ENCODE measurements around the gene TRIM28. TPM values are rescaled to one million over a fixed set of nuclear protein-coding genes. Genes with fewer than 3 reads are reported as not detected.

The TRIM28 gene
- total RNA-seq, 2 experiments from 2014 or later: 488 to 571 TPM

DNA sequence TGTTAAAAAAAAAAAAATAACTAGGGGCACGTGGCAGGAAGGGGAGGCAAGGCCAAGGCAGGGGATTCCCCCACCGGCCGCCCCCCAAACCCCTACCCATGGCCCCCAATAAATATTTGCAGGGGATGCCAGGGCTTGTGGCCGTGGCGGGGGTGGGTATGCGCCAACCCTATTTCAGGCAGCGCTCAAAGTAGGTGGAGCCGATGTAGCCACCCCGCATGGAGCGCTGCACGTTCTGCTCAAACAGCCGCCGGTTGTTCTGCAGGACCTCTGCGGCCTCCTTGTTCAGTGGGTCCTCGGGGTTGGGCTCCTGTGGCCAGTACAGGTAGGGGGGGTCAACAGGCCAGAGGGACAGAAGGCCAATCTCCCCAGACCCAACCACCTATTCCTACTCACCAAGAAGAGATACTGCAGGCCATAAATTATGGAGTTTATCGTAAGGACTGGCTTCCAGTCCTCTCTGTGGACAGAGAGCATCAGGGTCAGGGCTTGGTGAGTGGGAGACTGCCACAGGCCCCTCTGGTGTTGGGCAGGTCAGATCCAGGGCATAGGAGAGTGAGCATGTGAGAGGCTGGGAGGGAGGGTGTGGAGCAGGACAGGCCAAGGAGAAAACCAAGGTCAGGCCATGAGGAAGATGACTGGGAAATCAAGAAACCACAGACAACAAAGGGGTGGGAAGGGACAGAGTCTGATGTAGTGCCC lies 12.2 kb downstream of the TRIM28 start:
- H3K36me3 Mint-ChIP-seq: peaks cover 42% of the 10 kb centered on the region
- H3K9me3 Mint-ChIP-seq (ENCODE audit: low read depth): no peaks in the 10 kb centered on the region
- CTCF ChIA-PET: interaction anchor here (1.1 to 4.2 kb wide), 5 partner anchors 12 to 90 kb away, joined by 3 to 39 read pairs (median 10); partner anchors contain the start of genes TRIM28, ZBTB45 and ZNF324
- no peak for DNase-seq
- H3K4me3 Mint-ChIP-seq: peak overlapping the region; percentile 95
- peaks cover 67% of the 10 kb centered on the region for H3K4me1 Mint-ChIP-seq
- H3K27ac Mint-ChIP-seq: peak overlapping the region; percentile 96
- H3K27me3 Mint-ChIP-seq: no peaks in the 10 kb centered on the region
- ATAC-seq: no peak

DNA sequence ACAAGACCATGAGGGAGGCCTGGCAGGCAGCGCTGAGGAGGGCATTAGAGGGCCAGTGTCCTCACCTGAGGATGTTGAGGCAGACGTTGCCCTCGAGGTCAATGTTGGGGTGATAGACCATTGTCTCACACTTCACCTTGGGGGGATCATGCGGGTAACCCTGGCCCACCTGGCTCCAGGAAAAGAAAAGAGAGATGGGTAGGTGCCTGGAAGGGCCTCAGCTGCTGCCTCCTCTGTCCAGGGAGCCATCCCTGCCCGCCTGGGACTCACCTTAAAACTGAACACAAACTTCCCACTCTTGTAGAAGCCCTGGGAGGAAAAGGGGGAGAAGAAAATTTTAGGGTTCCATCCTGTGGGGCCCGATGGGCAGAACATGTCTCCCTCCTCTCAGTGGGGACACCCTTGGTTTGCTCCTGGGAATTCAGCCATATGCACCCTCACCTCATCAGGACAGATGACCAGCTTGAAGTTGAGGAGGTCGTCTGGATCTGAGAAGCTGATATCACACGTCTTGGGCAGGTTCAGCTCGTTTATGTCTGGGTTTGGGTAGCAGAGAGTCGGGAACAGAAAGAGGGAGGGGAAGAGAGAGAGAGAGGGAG lies 12.9 kb downstream of the TRIM28 start:
- peak overlapping the region; percentile 96 for H3K27ac Mint-ChIP-seq
- H3K27me3 Mint-ChIP-seq: no peaks in the 10 kb centered on the region
- H3K36me3 Mint-ChIP-seq: peaks cover 38% of the 10 kb centered on the region
- DNase-seq (no peak), ATAC-seq (no peak)
- H3K9me3 Mint-ChIP-seq (ENCODE audit: low read depth): no peaks in the 10 kb centered on the region
- H3K4me1 Mint-ChIP-seq: peaks cover 72% of the 10 kb centered on the region
- CTCF ChIA-PET: interaction anchor here (0.8 to 8.6 kb wide), 2 partner anchors 37 to 43 kb away, joined by 5 to 49 read pairs; partner anchors contain the start of gene ZBTB45
- peak overlapping the region; percentile 95 for H3K4me3 Mint-ChIP-seq

DNA sequence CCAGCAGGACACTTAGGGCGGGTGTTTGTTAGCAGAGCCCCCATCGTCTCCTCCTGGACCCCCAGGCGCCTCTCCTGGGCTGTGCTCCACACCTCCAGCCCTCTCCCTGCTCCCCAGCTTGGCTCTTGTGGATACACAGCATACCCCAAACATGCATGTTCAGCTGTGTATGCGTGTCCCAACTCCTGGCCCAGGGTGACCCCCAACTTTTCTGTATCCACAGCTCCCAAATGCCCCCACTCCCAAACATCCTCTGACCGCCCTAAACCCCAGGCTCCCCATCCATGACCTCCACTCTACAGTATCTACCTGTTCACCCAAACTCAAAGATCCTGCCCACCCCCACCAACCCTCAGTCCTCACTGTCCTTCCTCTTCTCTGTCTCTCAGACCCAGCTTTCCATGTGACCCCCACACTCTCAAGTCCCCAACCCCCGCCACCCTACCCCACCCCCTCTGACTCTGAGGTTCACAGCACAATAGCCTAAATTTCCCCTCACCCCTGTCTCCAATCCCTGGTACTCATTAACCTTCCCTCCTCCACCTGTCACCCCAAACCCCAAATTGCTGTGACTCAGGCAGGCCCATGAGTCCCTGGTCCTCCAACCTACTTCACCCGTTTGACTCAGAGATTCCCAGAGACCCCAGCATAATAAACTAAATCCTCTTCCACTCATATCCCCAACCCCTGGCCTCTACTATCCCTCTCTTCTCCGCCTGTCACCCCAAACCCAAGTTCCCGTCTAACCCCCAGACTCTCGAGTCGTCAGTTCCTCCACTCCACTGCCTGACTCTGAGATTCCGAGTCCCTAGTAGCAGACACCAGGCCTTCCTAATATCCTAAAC lies 13.6 kb downstream of the TRIM28 start:
- Mint-ChIP-seq H3K9me3 (ENCODE audit: low read depth) (no peaks in the 10 kb centered on the region), H3K27me3 (no peaks in the 10 kb centered on the region), H3K4me3 (peak overlapping the region; percentile 95), H3K4me1 (peaks cover 77% of the 10 kb centered on the region), H3K27ac (peak overlapping the region; percentile 96), H3K36me3 (peaks cover 32% of the 10 kb centered on the region)
- CTCF ChIA-PET: interaction anchor here (0.8 to 8.6 kb wide), 3 partner anchors 23 to 44 kb away, joined by 3 to 49 read pairs (median 5); partner anchors contain the start of gene ZBTB45
- ATAC-seq (no peak), DNase-seq (no peak)

DNA sequence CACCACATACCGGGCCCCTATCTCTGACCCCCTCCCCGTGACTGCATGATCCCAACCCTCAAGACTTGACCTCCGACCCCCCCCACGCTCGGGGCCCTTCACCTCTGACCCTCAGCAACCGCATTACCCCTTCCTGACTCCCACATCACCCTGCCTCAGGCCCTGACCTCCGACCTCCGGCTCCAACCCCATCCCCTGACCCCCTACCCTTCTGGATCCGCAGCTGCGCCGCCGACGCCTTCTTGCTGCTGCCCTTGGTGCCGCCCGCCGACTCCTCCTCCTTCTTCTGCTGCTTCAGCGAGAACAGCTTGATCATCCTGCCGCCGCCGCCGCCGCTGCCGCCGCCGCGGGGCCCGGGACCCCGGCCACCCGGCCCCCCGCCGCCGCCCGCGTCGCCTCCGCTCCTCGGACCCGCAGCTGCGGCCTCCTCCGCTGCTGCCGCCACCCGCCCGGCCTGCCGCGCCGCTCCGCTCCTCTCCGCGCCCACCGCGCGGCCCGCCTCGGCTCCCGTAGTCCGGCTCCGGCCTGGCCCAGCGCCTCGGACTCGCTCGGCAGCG lies 14.3 kb downstream of the TRIM28 start, which contains the start of gene UBE2M:
Gene UBE2M (minus strand): TSS at position 546 of the 557 bp plus-strand sequence. CDS start 230 bp downstream, at position 316.
- H3K36me3 Mint-ChIP-seq: peaks cover 29% of the 10 kb centered on the region
- CTCF ChIA-PET: interaction anchor here (0.8 to 8.6 kb wide), 2 partner anchors 23 to 38 kb away, joined by 3 to 49 read pairs; partner anchors contain the start of gene ZBTB45

DNA sequence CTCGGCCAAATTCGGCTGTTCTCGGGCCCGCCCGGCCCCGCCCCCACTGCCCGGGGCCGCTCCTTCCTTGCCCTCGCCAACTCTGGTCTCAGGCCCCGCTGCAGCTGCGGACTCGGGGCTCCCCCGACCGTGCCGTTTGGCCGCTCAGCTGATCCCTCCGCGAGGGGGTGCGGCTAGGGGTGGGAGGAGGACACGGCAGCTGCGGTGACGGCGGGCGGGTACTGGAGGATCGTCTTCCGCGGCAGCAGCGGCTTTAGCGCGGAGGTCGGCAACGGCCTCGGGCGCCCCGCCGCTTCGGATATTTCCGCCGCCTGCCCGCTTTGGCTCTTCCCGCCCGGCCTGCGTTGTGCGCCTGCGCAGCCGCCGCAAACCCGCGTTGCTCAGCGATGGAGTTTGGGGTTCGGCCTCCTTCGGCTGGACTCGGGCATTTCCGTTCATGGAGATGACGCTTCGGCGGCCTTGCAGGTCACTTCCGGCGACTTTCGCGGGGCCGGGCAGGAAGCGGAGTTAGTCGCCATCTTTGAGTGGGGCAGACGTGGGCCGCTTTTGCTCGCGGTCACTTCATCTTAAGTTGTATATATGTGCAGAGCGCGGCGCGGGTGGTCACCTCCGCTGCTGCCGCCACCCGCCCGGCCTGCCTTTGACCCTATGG lies 14.9 kb downstream of the TRIM28 start:
- Mint-ChIP-seq H3K4me1 (peaks cover 80% of the 10 kb centered on the region), H3K4me3 (peak overlapping the region; percentile 95), H3K27me3 (no peaks in the 10 kb centered on the region), H3K9me3 (ENCODE audit: low read depth) (no peaks in the 10 kb centered on the region), H3K36me3 (peaks cover 26% of the 10 kb centered on the region), H3K27ac (peak overlapping the region; percentile 100)
- CTCF ChIA-PET: interaction anchor here (0.8 to 8.6 kb wide), 4 partner anchors 16 to 45 kb away, joined by 3 to 49 read pairs (median 3); partner anchors contain the start of gene ZBTB45
- peak; percentile 100 for DNase-seq
- ATAC-seq: peak; percentile 69

More for the DNA sequence above, 14.3 kb downstream of the TRIM28 start, which contains the start of gene UBE2M:
- DNase-seq (peak; percentile 81), ATAC-seq (peak; percentile 3)
- H3K27me3 Mint-ChIP-seq: no peaks in the 10 kb centered on the region
- H3K4me1 Mint-ChIP-seq: peaks cover 77% of the 10 kb centered on the region
- peak within 1 kb of the TSS; percentile 95 for H3K4me3 Mint-ChIP-seq
- H3K27ac Mint-ChIP-seq: peak within 1 kb of the TSS; percentile 100
- H3K9me3 Mint-ChIP-seq (ENCODE audit: low read depth): no peaks in the 10 kb centered on the region

DNA sequence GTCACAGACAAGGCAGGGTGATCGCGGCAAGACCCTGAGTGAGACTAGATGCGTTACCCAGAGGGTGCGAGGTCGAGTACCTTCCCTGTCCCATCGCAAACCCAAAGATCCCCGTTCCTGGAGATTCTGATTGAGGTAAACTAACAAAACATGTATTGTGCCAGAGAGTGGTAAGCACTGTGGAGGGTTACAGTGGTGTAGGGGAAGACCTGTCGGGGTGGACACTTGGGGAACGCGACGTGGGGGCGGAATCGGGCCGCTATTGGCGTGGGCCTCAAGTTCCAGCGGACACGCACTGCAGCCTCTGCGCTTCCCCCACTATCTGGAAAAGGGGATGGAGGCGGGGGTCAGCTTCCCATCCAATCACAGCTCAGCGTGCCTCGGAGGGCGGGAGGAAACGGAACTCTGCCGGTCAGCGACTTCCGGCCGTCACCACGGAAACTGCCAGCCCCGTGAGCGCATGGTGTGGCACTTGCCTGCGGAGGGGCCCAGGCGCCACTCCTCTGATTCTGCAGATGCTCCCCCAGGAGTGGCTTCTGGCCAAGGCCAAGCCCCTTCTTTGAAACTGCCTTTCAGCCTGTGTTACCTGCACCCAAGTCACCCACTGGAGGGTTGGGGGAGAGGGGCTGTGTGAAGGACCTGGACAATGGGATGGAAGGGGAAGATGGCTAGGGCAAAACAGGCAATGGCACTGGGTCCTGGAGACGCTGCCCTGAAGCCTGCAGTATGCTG lies 15.6 kb downstream of the TRIM28 start:
- Mint-ChIP-seq H3K27me3 (no peaks in the 10 kb centered on the region), H3K4me1 (peaks cover 81% of the 10 kb centered on the region), H3K4me3 (peak overlapping the region; percentile 95), H3K9me3 (ENCODE audit: low read depth) (no peaks in the 10 kb centered on the region), H3K27ac (peak overlapping the region; percentile 100), H3K36me3 (peaks cover 22% of the 10 kb centered on the region)
- CTCF ChIA-PET: interaction anchor here (0.9 to 8.6 kb wide), 4 partner anchors 12 to 45 kb away, joined by 3 to 49 read pairs (median 3); partner anchors contain the start of gene ZBTB45
- ATAC-seq (peak; percentile 4), DNase-seq (peak; percentile 89)

DNA sequence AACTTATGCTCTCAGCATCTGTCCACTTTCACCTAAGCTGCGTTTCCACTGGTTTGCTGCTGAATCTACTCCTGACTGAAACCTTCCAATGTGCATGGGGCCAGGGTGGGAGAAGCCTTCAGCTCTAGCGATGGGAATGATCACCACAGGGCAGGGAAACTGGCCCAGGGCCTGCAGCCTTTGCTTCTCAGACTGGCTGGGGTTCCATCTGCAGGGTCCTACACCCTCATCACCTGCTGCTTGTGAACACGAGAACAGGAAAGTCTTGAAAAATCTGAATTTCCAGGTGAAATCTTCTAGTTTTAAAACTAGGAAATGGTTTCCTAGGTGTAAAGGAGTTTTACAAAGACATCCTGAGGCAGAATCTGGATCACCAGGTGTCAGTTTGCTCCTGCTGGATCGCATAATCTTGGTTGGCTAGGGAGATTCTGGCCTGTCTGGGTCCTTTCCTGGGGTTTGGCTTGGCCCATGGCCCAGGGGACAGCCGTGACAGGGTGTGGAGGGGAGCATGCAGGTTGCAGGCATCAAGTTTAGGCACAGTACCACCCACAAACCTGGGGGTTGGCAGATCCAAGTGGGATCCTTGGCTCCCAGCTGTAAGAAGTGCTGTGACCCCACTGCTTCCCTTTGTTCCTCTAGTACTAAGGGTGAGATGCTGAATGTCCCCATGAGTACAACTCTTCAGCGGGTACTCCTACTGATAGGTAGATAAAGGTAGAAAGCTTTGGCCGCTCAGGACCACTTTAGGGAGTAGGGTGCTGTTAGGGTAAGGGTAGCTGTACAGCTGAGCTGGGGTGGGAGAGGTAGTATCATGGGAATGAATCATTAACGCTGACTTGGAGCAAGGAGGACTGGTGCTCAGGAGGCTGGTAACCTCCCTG lies 16.4 kb downstream of the TRIM28 start:
- peak overlapping the region; percentile 100 for H3K27ac Mint-ChIP-seq
- peaks cover 78% of the 10 kb centered on the region for H3K4me1 Mint-ChIP-seq
- ATAC-seq: no peak

DNA sequence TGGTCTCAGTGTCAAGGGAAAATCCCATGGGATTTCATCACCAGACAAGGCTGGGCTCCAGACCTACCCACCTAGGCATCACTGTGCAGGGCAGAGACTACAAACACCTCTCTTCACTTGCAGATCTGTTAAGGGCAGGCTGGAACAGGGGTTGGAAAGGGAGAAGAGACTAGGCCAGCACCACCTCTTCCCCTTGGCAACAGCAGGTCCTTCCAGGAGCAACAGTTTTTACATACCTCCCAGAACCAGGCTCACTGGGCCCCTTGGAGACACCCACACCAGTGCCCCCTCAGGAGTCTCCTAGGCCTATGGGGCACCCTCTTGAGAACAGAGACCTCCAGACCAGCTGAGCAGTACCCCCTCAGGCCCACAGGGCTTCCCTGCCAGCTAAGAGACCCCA lies 17.1 kb downstream of the TRIM28 start:
- ATAC-seq (no peak), DNase-seq (no peak)
- H3K27ac Mint-ChIP-seq: peak overlapping the region; percentile 100
- no peaks in the 10 kb centered on the region for H3K27me3 Mint-ChIP-seq
- CTCF ChIA-PET: interaction anchor here (1.3 to 8.6 kb wide), 2 partner anchors 41 to 47 kb away, joined by 4 to 49 read pairs; partner anchors contain the start of gene ZBTB45
- H3K9me3 Mint-ChIP-seq (ENCODE audit: low read depth): no peaks in the 10 kb centered on the region
- H3K36me3 Mint-ChIP-seq: peaks cover 16% of the 10 kb centered on the region
- peaks cover 73% of the 10 kb centered on the region for H3K4me1 Mint-ChIP-seq
- H3K4me3 Mint-ChIP-seq: no peak overlapping the region

More for the DNA sequence above, 16.4 kb downstream of the TRIM28 start:
- CTCF ChIA-PET: interaction anchor here (0.9 to 8.6 kb wide), 5 partner anchors 13 to 46 kb away, joined by 3 to 49 read pairs (median 3); partner anchors contain the start of gene ZBTB45
- Mint-ChIP-seq H3K36me3 (peaks cover 19% of the 10 kb centered on the region), H3K27me3 (no peaks in the 10 kb centered on the region), H3K9me3 (ENCODE audit: low read depth) (no peaks in the 10 kb centered on the region), H3K4me3 (peak overlapping the region; percentile 95)
- no peak for DNase-seq

DNA sequence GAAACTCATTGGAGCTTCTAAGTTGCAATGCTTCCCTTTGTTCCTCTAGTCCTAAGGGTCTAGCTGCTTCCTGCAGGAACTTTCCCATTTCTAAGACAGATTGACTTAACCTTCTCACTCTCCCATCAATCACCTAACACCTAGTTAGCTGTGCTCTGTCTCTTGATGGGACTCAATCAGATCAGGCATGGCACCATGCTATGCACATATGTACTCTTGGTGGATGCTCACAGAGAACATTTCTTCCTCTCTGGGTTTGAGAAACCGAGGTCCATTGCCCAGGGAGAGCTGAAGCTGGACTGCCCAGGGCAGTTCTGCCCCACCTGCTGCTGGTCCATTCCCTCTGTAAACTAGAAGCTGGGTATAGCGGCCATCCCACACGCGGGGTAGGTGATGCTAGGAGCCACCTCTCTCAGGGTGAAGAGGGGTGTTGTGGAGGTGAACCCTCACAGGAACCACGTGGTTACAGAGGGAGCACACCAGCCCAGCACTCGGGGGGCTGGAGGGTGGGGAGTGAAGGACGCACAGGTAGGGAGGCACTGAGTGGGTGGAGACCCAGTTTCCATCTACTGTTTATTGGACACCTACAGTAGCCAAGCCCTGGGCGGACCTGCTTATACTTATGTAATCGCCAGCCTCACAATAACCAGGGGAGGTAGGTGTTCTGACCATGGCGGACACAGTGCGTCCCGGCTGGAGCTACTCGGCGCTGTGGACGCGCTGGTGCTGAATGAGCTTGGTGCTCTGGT lies 17.7 kb downstream of the TRIM28 start:
- CTCF ChIA-PET: interaction anchor here (1.3 to 8.6 kb wide), 3 partner anchors 42 to 48 kb away, joined by 4 to 49 read pairs (median 7); partner anchors contain the start of gene ZBTB45

More for the DNA sequence above, 17.7 kb downstream of the TRIM28 start:
- H3K4me1 Mint-ChIP-seq: peaks cover 67% of the 10 kb centered on the region
- H3K4me3 Mint-ChIP-seq: peak overlapping the region; percentile 82
- H3K9me3 Mint-ChIP-seq (ENCODE audit: low read depth): no peaks in the 10 kb centered on the region
- H3K27me3 Mint-ChIP-seq: no peaks in the 10 kb centered on the region
- DNase-seq (no peak), ATAC-seq (no peak)
- H3K27ac Mint-ChIP-seq: peak overlapping the region; percentile 94
- H3K36me3 Mint-ChIP-seq: peaks cover 12% of the 10 kb centered on the region

Measured in activated CD8-positive, alpha-beta memory T cell treated with anti-CD3 and anti-CD28 coated beads, Interleukin-2, amount 10 ng/mL, durations not matched to agents 7 days and 5 days (primary cell).